Lower leg skin (tissue), 4 donors: ENCODE data around the gene SLC22A14. TPM values are rescaled to one million over a fixed set of nuclear protein-coding genes. Genes with fewer than 3 reads are reported as not detected.

Experiments used
- DNase-seq, 2 donors: peaks; one replicate each; pipeline ENCODE4 v3.0.0-alpha.2; 2019; ENCODE audit warnings: low spot score in 2 of 2
- H3K4me3 ChIP-seq: fragments of 200-600 bp; sonication (generic); 2 replicates; pipeline ENCODE4 v1.5.1; 2017; ENCODE audit warnings: mild to moderate bottlenecking, low read depth; ENCODE audit not compliant: poor library complexity, severe bottlenecking
- POLR2A ChIP-seq, 2 donors: fragments of 450-650 bp; IDR thresholded peaks; one replicate each; pipeline ENCODE4 v1.6.1; 2016 to 2017; ENCODE audit warnings: antibody characterized with exemption in 2 of 2, mild to moderate bottlenecking in 1 of 2, moderate library complexity in 1 of 2
- WGBS, 2 donors: methylation state at CpG; one replicate each; pipeline ENCODE4 v1.1.5; 2018; 5-methylcytosine and 5-hydroxymethylcytosine counted together
- intact Hi-C: fragments of 100-400 bp; cut with DNase I; formaldehyde crosslinking; loops from one replicate; pipeline ENCODE4 v1.15.0; 2023; ENCODE audit warnings: low total_unique reads
- total RNA-seq, 4 donors: library from RNA; depleted of rRNA; stranded (reverse); fragments of >200 nt; gene quantifications; one replicate each; pipeline ENCODE4 v1.1.0, GENCODE V29; 2016
- TF ChIP-seq, protein P1 (sequence below), 3 donors: fragments of 450-650 bp; IDR thresholded peaks; one replicate each; pipeline ENCODE4 v1.5.1; 2016; ENCODE audit warnings: antibody characterized with exemption in 3 of 3, mild to moderate bottlenecking in 3 of 3, moderate library complexity in 2 of 3

Gene SLC22A14
- total RNA-seq, 4 donors from 2014 or later: 0.10 to 0.45 TPM; not detected in 2

DNA sequence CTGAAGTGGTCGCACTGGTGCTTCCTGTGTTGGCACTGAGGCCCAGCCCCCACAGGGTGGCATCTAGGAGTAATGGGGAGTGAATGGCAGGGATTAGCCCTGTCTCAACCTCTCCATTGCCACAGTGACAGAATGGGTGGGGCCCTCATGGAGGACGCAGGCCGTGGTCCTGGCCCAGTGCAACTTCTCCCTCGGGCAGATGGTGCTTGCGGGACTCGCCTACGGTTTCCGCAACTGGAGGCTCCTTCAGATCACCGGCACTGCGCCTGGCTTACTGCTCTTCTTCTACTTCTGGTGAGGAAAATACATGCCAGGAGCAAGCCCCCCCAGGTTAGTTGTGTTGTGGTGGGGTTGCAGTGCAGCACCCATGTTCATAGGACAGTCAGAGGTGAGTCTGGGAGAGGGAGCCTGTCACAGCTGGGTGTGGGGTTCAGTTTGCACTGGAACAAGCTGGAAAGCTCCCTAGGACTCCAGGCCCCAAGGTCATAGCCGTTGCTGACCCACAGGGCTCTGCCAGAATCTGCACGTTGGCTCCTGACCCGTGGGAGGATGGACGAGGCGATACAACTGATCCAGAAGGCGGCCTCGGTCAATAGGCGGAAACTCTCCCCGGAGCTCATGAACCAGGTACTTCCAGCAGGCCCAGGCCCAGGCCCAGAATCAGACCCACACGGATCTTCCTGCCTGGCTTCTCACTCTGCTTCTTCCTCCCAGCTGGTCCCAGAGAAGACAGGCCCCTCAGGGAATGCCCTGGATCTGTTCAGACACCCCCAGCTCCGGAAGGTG, 7.0 kb upstream of the SLC22A14 start:
- no peak overlapping the region for H3K4me3 ChIP-seq
- no peak for TF ChIP-seq POLR2A (IDR thresholded peaks at IDR 0.05)
- TF ChIP-seq, protein P1, sequence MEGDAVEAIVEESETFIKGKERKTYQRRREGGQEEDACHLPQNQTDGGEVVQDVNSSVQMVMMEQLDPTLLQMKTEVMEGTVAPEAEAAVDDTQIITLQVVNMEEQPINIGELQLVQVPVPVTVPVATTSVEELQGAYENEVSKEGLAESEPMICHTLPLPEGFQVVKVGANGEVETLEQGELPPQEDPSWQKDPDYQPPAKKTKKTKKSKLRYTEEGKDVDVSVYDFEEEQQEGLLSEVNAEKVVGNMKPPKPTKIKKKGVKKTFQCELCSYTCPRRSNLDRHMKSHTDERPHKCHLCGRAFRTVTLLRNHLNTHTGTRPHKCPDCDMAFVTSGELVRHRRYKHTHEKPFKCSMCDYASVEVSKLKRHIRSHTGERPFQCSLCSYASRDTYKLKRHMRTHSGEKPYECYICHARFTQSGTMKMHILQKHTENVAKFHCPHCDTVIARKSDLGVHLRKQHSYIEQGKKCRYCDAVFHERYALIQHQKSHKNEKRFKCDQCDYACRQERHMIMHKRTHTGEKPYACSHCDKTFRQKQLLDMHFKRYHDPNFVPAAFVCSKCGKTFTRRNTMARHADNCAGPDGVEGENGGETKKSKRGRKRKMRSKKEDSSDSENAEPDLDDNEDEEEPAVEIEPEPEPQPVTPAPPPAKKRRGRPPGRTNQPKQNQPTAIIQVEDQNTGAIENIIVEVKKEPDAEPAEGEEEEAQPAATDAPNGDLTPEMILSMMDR (IDR thresholded peaks at IDR 0.05): no peak
- intact Hi-C loops: no loop called here
- peak in 1 of 2 donors; percentile 77 for DNase-seq
- 92 to 94% methylated on average over 20 to 21 of the region's 21 CpGs for WGBS, 2 donors

DNA sequence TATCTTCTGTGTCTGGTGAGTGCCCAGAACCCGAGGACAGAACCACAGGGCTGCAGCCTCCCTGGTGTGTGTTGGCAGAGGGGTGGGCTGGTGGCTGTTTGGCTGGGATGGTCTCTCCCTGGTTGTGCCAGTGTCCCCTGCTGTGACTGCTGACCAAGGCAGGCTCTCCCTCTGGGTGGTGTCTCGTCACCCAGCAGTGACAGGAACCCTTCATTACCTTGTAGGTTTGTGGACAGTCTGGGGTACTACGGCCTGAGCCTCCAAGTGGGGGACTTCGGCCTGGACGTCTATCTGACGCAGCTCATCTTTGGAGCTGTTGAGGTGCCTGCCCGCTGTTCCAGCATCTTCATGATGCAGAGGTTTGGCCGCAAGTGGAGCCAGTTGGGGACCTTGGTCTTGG, 6.4 kb upstream of the SLC22A14 start:
- intact Hi-C loops: no loop called here
- no peak overlapping the region for H3K4me3 ChIP-seq
- WGBS, 2 donors: 93 to 96% methylated on average over 7 of the region's 8 CpGs
- TF ChIP-seq, protein P1 (IDR thresholded peaks at IDR 0.05): no peak
- TF ChIP-seq POLR2A (IDR thresholded peaks at IDR 0.05): no peak
- DNase-seq: peak in 1 of 2 donors; percentile 46

DNA sequence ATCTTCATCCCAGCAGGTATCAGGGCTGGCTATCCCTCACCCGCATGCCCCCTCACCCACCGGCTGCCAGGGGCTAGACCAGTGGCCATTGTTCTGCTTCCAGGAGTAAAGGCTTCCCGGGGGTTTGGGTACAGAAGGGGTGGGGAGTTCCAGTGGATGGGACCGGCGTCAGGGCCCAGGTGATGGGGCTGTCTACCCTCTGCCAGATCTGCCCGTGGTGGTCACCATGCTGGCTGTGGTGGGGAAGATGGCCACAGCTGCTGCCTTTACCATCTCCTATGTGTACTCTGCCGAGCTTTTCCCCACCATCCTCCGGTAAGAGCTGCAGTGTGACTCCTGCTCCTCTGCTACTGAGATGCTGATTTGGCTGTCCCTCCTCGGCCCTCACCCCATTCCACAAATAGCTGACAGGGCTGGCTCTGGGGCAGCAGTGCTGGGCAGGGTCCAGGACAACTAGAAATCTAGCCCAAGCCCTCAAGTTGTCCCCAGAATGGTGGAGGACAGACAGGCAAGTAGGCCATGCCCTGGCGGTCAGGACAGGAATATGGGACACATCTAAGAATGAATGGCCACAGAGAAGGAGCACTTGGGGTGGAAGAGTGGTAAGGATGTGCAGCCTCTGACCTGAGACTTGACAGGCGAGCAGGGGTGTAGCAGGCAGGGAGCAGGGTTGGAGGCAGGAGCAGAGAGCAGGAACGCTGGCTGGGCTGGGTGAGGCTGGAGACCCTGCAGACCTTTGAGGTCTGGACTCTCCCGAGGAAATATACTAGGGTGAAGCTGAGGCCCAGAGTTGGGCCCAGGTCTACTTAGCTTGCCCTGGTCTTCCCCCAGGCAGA, 5.8 kb upstream of the SLC22A14 start:
- peak in 1 of 2 donors; percentile 68 for DNase-seq
- H3K4me3 ChIP-seq: no peak overlapping the region
- WGBS, 2 donors: 93 to 96% methylated on average over 9 to 13 of the region's 13 CpGs
- TF ChIP-seq POLR2A (IDR thresholded peaks at IDR 0.05): no peak
- TF ChIP-seq, protein P1 (IDR thresholded peaks at IDR 0.05): no peak
- intact Hi-C loops: no loop called here

DNA sequence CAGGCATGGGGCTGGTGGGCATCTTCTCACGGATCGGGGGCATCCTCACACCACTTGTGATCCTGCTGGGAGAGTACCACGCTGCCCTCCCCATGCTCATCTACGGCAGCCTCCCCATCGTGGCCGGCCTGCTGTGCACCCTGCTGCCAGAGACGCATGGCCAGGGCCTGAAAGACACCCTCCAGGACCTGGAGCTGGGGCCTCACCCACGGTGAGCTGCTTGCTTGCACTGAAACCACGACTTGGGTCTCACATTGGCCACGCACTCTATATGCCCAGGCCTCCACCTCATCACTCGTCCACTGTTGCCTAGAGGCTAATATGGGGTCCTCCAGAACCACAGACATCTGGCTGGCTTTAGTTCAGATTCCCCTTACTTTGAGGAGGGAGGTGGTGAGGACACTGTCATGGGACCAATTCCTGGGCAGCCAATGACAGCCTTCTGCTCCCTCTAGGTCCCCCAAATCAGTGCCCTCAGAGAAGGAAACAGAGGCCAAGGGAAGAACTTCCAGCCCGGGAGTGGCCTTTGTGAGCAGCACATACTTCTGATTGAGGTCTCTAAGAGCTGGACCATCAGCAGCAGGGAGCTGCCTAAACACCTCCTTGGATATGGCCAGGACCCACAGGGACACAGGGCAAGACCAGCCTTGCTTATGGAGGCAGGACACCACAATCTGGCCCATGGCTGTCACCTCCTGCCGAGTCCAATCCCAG, 5.0 kb upstream of the SLC22A14 start:
- 93 to 99% methylated on average over 11 to 13 of the region's 13 CpGs for WGBS, 2 donors
- peak in 1 of 2 donors; percentile 76 for DNase-seq
- TF ChIP-seq, protein P1 (IDR thresholded peaks at IDR 0.05): no peak
- TF ChIP-seq POLR2A (IDR thresholded peaks at IDR 0.05): no peak
- H3K4me3 ChIP-seq: no peak overlapping the region
- intact Hi-C loops: no loop called here

DNA sequence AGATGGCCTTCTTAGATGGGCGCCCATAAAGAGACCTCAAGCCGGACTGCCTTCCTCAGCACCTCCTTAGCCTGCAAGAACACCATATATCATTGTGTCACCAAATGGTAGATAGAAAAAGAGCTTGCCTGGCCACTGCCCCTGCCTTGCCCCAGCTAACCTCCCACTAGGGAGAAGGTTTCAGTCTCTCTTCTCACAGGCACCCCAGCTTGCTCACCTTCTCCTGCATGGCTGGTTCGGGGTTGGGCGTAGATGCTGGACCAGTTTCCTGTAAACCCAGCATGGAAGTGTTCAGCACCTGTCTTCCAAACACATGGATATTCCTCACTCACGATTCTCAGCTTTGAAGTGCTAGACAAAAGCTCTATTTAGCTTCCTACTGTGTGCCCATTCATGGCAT, 3.3 kb upstream of the SLC22A14 start:
- 90 to 93% methylated on average over 5 of the region's 5 CpGs for WGBS, 2 donors
- no peak overlapping the region for H3K4me3 ChIP-seq
- DNase-seq: peak in 1 of 2 donors; percentile 73
- intact Hi-C loops: no loop called here
- TF ChIP-seq, protein P1 (IDR thresholded peaks at IDR 0.05): no peak
- TF ChIP-seq POLR2A (IDR thresholded peaks at IDR 0.05): no peak
